MCF 10A (cell line): ENCODE results near the gene CXCL17. TPM values are rescaled to one million over a fixed set of nuclear protein-coding genes. Genes with fewer than 3 reads are reported as not detected.

Source experiments
- BruUV-seq: library from RNA; stranded (reverse); fragments of 400-500 nt; replicated peaks from 2 replicates; lab custom pipeline; 2021; lab: Mats Ljungman, UMichigan
- CTCF ChIA-PET: fragments of 300-600 bp; sonication (Branson Sonifier 250); formaldehyde crosslinking; extraction: SDS; loops from one replicate; lab custom pipeline; 2021; ENCODE audit warnings: antibody characterized with exemption, inconsistent platforms; lab: Yijun Ruan, JAX
- POLR2A ChIA-PET: fragments of 300-600, 350-650 bp; sonication (Branson Sonifier 250); formaldehyde crosslinking; extraction: SDS; loops from one replicate; lab custom pipeline; 2020; ENCODE audit warnings: antibody characterized with exemption, inconsistent platforms; lab: Yijun Ruan, JAX
- DNase-seq: peaks from one replicate; pipeline ENCODE4 v3.0.0-alpha.2; 2018; ENCODE audit not compliant: unreplicated experiment
- H3K27ac Mint-ChIP-seq: one replicate; pipeline ENCODE4 v1.8.0; 2022; ENCODE audit warnings: mild to moderate bottlenecking, low read depth, mixed read lengths; ENCODE audit not compliant: unreplicated experiment
- H3K27me3 Mint-ChIP-seq: one replicate; pipeline ENCODE4 v1.8.0; 2022; ENCODE audit warnings: mixed read lengths; ENCODE audit not compliant: insufficient read depth, unreplicated experiment
- H3K36me3 Mint-ChIP-seq: one replicate; pipeline ENCODE4 v1.8.0; 2022; ENCODE audit warnings: mild to moderate bottlenecking, moderate library complexity, mixed read lengths; ENCODE audit not compliant: insufficient read depth, unreplicated experiment
- H3K4me1 Mint-ChIP-seq: one replicate; pipeline ENCODE4 v1.8.0; 2022; ENCODE audit warnings: mixed read lengths; ENCODE audit not compliant: insufficient read depth, unreplicated experiment
- H3K4me3 Mint-ChIP-seq: one replicate; pipeline ENCODE4 v1.8.0; 2022; ENCODE audit warnings: mild to moderate bottlenecking, moderate library complexity, mixed read lengths; ENCODE audit not compliant: unreplicated experiment
- H3K9me3 Mint-ChIP-seq: one replicate; pipeline ENCODE4 v1.8.0; 2022; ENCODE audit warnings: mixed read lengths; ENCODE audit not compliant: unreplicated experiment
- CTCF ChIP-seq: fragments of 200-600 bp; IDR thresholded peaks from one replicate; pipeline ENCODE4 v1.8.0; 2022; ENCODE audit warnings: antibody characterized with exemption, mild to moderate bottlenecking; ENCODE audit not compliant: unreplicated experiment
- intact Hi-C: fragments of 100-400 bp; cut with micrococcal nuclease; formaldehyde crosslinking; loops from 2 replicates; pipeline ENCODE4 v1.14.1; 2022
- total RNA-seq: library from RNA; stranded (reverse); gene quantifications from 2 replicates; pipeline ENCODE4 v1.2.3, GENCODE V29; 2022

CXCL17 gene
- total RNA-seq, 1 experiment from 2014 or later = not detected

GRCh38 chr19:42401365-42402303 lies 41.1 kb downstream of the CXCL17 start:
- ChIA-PET POLR2A (no interaction called here), CTCF (interaction anchor here (0.6 to 2.4 kb wide), 21 partner anchors 8 to 1416 kb away, joined by 3 to 13 read pairs (median 4); partner anchors contain the start of gene PRR19)
- intact Hi-C loops = loop anchor here (1.0 kb wide), 1 partner anchor 293 kb away; no protein-coding TSS in a partner anchor
- Mint-ChIP-seq H3K4me3 (peak overlapping the region; percentile 47), H3K9me3 (no peaks in the 10 kb centered on the region), H3K27ac (no peak overlapping the region), H3K27me3 (no peaks in the 10 kb centered on the region), H3K36me3 (peaks cover 30% of the 10 kb centered on the region), H3K4me1 (peaks cover 31% of the 10 kb centered on the region)
- no TSS peak for BruUV-seq
- DNase-seq = peak; percentile 66
- TF ChIP-seq CTCF = peak; percentile 83

- ChIA-PET POLR2A (interaction anchor here (0.6 to 0.8 kb wide), 2 partner anchors 11 to 929 kb away, joined by 3 to 5 read pairs; no protein-coding TSS in a partner anchor), CTCF (interaction anchor here (0.6 to 2.4 kb wide), 29 partner anchors 8 to 1288 kb away, joined by 3 to 13 read pairs (median 4); partner anchors contain the start of gene PRR19)
- no peak for DNase-seq
- H3K4me1 Mint-ChIP-seq = peaks cover 41% of the 10 kb centered on the region
- no TSS peak for BruUV-seq
- intact Hi-C loops = no loop called here
- H3K36me3 Mint-ChIP-seq = peaks cover 27% of the 10 kb centered on the region
- H3K27ac Mint-ChIP-seq = no peak overlapping the region
- no peaks in the 10 kb centered on the region for H3K27me3 Mint-ChIP-seq
- H3K4me3 Mint-ChIP-seq = no peak overlapping the region
- H3K9me3 Mint-ChIP-seq = no peaks in the 10 kb centered on the region
- TF ChIP-seq CTCF = no peak
Observed at GRCh38 chr19:42400404-42400803, 42.3 kb downstream of the CXCL17 start.

GRCh38 chr19:42397263-42398166 lies 45.2 kb downstream of the CXCL17 start:
- CTCF ChIA-PET = interaction anchor here (0.7 to 1.4 kb wide), 4 partner anchors 11 to 328 kb away, joined by 3 to 7 read pairs (median 4); no protein-coding TSS in a partner anchor
- POLR2A ChIA-PET = interaction anchor here (0.6 to 2.3 kb wide), 16 partner anchors 10 to 1777 kb away, joined by 3 to 12 read pairs (median 5); partner anchors contain the start of genes GSK3A and ZNF574
- intact Hi-C loops = loop anchor here (10.0 kb wide), 1 partner anchor 153 kb away; the partner anchor contains the start of gene GSK3A
- no peak for TF ChIP-seq CTCF
- DNase-seq = no peak
- peak overlapping the region; percentile 99 for H3K27ac Mint-ChIP-seq
- BruUV-seq = TSS peak; percentile 85
- peaks cover 41% of the 10 kb centered on the region for H3K4me1 Mint-ChIP-seq
- no peaks in the 10 kb centered on the region for H3K9me3 Mint-ChIP-seq
- peaks cover 10% of the 10 kb centered on the region for H3K36me3 Mint-ChIP-seq
- no peaks in the 10 kb centered on the region for H3K27me3 Mint-ChIP-seq
- peak overlapping the region; percentile 83 for H3K4me3 Mint-ChIP-seq
